GM18505 (cell line): Measurements from ENCODE around the gene UBE2L3.

Experiments used
- ATAC-seq: cut with Tn5 transposase; IDR thresholded peaks from one replicate; pipeline ENCODE4 v1.9.1; 2021; ENCODE audit not compliant: unreplicated experiment
- POLR2A ChIP-seq: IDR thresholded peaks from 4 replicates; pipeline ENCODE4 v1.6.1; 2011; ENCODE audit warnings: borderline replicate concordance; ENCODE audit not compliant: insufficient read depth, insufficient read length; ENCODE audit errors: extremely low read depth

The UBE2L3 gene

DNA sequence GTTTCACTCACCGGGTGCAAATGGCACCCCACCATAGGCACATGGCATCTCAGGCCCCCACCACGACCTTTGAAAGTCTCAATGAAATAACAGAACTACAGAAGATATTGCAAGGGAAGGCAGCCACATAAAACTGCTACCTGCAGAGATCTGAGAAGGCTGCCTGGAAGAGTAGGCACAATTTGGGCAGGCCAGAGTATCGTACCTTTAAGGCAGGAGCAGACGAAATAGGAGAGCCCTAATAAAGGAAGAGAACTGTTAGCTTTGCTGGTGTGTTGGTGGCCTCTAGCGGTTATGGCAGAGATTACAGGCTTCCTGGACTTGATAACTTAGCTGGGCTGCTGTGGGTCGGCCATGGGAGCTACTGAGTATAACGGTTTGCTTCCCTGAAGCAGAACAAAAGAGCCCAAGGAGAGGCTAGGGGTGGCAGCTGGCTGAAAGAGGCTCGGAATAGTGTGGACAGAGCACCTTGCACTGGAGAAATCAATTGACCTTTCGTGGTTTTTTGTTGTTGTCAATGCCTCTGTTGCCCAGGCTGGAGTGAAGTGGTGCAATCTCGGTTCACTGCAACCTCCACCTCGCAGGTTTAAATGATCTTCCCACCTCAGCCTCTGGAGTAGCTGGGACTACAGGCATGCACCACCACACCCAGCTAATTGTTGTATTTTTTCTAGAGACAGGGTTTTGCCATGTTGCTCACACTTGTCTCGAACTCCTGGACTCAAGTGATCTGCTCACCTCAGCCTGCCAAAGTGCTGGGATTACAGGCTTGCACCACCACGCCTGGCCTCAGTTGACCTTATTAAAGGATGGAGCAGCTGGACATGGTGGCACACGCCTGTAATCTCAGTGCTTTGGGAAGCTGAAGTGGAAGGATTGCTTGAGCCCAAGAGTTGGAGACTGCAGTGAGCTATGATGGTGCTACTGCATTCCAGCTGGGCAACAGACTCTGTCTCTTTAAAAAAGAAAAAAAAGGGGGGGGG, 79.4 kb downstream of the UBE2L3 start:
- TF ChIP-seq POLR2A = no peak
- ATAC-seq = no peak

- ATAC-seq = no peak
- TF ChIP-seq POLR2A = no peak
Measured at GRCh38 chr22:21650280-21650679, 82.8 kb downstream of the UBE2L3 start.

DNA sequence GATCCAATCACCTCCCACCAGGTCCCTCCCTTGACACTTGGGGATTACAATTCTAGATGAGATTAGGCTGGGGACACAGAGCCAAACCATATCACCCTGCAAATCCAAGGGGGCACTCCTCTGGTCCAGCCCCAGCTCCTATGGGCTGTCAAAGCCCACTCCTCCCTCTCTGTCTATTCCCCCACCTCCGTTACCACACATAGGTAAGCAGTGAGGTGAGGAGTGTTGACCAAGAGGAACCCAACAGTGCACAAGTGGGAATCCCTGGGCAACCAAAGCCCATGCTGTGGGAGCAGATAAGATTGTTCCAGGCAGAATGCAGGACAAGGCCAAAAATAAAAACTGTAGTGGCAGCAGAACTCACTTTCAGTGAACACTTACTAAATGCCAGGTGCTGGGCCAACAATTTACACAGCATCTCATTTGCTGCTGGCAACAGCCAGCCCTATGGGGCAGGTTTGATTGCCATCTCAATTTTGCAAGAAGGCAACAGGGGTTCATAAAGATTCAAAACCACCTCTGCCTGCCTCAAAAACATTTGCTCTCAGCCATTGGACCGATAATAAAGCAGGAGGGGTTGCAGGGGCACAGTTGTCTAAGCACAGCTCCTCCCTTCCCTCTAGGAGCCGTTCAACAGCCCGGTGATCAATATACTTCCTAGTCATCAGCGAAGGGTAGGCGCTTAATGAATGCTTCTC, 83.5 kb downstream of the UBE2L3 start:
- TF ChIP-seq POLR2A = no peak
- ATAC-seq = no peak

DNA sequence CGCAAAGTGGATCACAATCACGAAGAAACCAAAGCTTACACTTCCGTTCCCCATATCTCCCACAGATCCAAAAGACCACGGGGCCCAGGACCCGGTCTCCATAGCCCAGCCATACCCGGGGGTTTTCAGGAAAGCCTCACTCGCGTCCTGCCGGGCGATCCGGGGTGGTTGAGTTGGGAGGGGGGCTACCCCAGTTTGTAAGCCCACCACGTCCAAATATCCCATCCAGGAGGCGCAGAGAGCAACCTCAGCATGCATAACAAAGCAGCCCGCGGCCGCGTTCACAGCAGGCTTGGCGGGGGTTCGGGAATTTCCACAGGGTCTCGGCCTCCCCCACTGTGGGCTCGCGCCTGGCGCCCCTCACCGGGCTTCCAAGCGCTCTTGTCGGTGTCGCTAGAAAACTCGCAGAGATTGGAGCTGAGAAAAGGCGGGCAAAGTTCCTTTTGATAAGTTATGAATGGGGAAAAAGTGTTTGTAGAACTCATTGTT, 84.1 kb downstream of the UBE2L3 start:
- ATAC-seq = peak; percentile 35
- no peak for TF ChIP-seq POLR2A

DNA sequence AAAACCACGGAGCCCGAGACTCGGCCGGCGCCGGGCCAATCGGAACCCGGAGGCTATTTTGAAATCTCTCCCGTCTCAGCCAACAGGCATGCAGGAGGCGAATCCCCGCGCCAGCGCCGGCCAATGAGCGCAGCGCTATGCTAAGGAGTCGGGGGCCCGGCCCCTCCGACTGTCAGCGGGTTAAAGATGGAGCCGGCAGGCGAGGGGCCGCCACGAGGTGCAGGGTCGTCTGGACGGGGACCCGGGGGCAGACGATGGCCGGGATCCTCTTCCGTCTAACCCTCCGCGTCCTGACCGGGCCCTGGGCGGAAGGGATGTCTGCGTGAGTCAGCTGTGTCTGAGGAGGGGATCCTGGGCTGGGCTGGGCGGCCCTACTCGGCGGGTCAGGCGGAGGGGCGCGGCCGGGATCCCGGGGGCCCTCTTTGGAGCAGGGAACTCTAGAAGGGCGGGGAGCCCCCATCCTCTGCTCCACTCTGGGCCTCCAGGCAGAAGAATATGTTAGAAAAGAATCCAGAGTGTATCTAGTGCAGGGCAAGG, 84.6 kb downstream of the UBE2L3 start:
- ATAC-seq = peak; percentile 82
- TF ChIP-seq POLR2A = peak; percentile 65

DNA sequence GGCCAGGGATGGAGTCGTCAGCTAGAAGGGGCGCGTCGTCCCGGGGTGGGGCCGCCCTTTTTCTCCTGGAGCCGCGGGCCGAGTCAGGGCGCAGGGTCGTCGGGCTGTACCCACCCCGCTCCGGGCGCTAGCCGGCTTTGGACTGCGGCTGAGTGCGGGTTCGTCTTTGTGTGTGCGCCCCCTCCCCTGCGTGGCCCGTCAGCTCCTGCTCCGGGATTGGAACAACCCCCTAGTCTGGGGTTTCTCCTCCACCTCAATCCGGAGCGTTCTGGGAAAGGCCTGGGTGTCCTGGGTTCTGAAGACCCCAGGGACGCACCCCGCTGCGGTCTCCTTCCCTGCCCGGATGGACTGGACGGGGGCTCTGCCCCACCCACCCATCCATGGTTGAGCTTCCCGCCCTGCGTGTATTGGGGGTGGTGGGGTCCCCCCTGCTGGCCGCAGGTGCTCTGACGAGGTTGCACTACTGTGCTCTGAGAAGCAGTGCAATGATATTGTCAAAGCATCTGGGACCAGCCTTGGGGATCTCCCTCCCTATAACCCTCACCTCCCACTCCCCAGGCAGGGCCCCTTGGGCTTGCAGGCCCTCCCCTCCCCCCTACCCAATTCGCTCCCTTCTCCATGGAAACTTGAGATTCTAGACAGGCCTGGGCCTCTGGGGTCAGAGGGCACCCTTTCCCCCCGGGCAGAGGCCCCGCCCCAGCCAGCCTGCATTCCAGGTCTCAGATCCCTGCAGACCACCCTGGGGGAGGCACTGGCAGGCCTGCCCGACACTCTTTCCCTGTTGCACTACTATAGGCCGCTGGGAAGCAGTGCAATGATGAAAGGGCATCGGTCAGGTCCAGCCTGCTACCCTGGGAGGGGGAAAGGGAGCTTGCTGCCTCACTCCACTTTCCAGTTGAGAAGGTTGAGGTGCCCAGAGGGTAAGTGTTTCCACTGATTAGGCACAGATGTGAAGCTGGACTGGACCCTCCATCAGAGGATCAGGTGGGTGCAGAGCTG, 85.3 kb downstream of the UBE2L3 start:
- no peak for ATAC-seq
- no peak for TF ChIP-seq POLR2A

- no peak for ATAC-seq
Measured at GRCh38 chr22:21657020-21657359, 89.5 kb downstream of the UBE2L3 start.

GRCh38 chr22:21657360-21658032, 90.0 kb downstream of the UBE2L3 start:
- peak; percentile 47 for TF ChIP-seq POLR2A
- ATAC-seq = peak; percentile 66

More at GRCh38 chr22:21657020-21657359, 89.5 kb downstream of the UBE2L3 start:
- TF ChIP-seq POLR2A = no peak

GRCh38 chr22:21659864-21660525, 92.5 kb downstream of the UBE2L3 start:
- no peak for ATAC-seq
- TF ChIP-seq POLR2A = no peak

- TF ChIP-seq POLR2A = no peak
- ATAC-seq = no peak
Measured at GRCh38 chr22:21660904-21661303, 93.4 kb downstream of the UBE2L3 start.

GRCh38 chr22:21661991-21662390, 94.5 kb downstream of the UBE2L3 start:
- ATAC-seq = no peak
- no peak for TF ChIP-seq POLR2A
